ENCODE data around the gene MACROD2.

DNA sequence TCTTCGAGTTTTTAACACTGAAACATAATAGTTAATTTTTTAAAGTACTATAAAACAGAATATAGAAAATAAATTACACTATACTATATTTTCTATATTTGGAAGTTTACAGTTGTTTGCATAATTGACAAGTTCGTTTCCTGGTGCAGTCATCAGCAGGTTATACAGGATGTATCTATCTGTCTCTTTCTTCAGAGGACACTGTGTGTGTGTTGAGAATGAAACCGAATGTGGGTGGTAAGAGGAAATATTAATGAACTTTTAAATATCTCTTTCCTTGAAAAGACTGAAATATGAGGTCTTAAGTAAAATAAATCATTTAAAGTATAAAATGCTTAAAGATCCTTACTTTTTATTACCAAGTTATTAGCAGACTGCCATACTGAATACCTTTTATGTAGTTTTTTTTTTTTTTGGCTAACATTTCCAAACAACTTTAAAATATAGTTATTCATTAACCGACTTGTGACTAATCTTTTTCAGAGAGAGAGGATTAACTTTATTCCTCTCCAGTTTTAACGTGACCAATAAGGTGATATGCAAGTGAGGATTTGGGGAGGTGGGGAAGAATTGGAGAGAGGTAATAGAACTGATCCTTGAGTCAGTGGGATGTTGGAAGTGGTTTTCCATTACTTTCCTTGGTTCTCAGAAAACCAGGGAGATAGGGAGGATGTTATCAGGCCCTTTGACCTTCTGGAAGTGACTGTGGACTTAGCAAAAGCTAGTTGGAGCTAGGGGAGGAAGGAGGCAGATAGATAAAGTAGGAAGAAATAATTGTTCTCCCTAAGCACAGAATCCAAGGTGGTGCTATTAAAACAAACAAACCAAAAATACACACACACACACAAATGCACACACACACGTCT, 722.1 kb downstream of the MACROD2 start:
- no peak for TF ChIP-seq POLR2A (IDR thresholded peaks at IDR 0.05)
- TF ChIP-seq, protein P1, sequence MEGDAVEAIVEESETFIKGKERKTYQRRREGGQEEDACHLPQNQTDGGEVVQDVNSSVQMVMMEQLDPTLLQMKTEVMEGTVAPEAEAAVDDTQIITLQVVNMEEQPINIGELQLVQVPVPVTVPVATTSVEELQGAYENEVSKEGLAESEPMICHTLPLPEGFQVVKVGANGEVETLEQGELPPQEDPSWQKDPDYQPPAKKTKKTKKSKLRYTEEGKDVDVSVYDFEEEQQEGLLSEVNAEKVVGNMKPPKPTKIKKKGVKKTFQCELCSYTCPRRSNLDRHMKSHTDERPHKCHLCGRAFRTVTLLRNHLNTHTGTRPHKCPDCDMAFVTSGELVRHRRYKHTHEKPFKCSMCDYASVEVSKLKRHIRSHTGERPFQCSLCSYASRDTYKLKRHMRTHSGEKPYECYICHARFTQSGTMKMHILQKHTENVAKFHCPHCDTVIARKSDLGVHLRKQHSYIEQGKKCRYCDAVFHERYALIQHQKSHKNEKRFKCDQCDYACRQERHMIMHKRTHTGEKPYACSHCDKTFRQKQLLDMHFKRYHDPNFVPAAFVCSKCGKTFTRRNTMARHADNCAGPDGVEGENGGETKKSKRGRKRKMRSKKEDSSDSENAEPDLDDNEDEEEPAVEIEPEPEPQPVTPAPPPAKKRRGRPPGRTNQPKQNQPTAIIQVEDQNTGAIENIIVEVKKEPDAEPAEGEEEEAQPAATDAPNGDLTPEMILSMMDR (IDR thresholded peaks at IDR 0.05): no peak

Data from uterus (tissue), 2 donors.